ENCODE results near the gene PRRG4. TPM values are rescaled to one million over a fixed set of nuclear protein-coding genes. Genes with fewer than 3 reads are reported as not detected.

PRRG4 gene
- total RNA-seq, 1 donor from 2014 or later, result not detected

DNA sequence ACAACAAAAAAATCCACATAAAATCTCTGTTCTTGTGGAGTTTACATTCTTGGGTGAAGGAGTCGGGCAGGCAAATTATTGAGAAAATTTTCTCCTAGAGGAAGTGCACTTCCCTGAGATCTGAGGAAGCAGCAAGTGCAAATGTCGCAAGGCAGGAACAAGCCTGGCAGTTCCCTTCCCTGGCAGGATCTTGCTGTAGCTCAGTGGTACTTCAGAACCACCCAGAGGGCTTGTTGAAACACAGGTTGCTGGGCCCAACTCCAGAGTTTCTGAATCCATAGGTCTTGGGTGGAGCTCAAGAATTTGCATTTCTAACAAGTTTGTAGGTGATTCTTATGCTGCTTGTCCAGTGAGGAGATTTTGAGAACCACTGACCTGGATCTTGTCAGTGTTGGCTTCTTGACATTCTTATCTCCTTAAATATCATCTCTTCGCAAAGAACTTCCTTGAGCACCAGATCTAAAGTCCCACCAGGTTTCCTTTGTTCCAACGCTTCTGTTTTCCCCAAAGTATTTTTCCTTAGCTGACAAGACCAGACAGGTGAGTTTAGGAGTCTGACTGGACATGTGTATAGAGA lies 72.5 kb downstream of the PRRG4 start:
- H3K27me3 Mint-ChIP-seq (ENCODE audit: unreplicated experiment), result no peaks in the 10 kb centered on the region
- TF ChIP-seq, protein P1, sequence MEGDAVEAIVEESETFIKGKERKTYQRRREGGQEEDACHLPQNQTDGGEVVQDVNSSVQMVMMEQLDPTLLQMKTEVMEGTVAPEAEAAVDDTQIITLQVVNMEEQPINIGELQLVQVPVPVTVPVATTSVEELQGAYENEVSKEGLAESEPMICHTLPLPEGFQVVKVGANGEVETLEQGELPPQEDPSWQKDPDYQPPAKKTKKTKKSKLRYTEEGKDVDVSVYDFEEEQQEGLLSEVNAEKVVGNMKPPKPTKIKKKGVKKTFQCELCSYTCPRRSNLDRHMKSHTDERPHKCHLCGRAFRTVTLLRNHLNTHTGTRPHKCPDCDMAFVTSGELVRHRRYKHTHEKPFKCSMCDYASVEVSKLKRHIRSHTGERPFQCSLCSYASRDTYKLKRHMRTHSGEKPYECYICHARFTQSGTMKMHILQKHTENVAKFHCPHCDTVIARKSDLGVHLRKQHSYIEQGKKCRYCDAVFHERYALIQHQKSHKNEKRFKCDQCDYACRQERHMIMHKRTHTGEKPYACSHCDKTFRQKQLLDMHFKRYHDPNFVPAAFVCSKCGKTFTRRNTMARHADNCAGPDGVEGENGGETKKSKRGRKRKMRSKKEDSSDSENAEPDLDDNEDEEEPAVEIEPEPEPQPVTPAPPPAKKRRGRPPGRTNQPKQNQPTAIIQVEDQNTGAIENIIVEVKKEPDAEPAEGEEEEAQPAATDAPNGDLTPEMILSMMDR (IDR thresholded peaks at IDR 0.05; ENCODE audit: unreplicated experiment), result no peak
- peaks cover 73% of the 10 kb centered on the region for H3K4me1 Mint-ChIP-seq (ENCODE audit: unreplicated experiment)
- H3K27ac Mint-ChIP-seq (ENCODE audit: unreplicated experiment), result peak overlapping the region; percentile 61
- H3K36me3 Mint-ChIP-seq (ENCODE audit: low read depth, unreplicated experiment), result peaks cover 9% of the 10 kb centered on the region
- H3K4me3 Mint-ChIP-seq (ENCODE audit: unreplicated experiment), result no peak overlapping the region
- H3K9me3 Mint-ChIP-seq (ENCODE audit: unreplicated experiment), result no peaks in the 10 kb centered on the region
- peak; percentile 21 for DNase-seq (ENCODE audit: low spot score)

DNA sequence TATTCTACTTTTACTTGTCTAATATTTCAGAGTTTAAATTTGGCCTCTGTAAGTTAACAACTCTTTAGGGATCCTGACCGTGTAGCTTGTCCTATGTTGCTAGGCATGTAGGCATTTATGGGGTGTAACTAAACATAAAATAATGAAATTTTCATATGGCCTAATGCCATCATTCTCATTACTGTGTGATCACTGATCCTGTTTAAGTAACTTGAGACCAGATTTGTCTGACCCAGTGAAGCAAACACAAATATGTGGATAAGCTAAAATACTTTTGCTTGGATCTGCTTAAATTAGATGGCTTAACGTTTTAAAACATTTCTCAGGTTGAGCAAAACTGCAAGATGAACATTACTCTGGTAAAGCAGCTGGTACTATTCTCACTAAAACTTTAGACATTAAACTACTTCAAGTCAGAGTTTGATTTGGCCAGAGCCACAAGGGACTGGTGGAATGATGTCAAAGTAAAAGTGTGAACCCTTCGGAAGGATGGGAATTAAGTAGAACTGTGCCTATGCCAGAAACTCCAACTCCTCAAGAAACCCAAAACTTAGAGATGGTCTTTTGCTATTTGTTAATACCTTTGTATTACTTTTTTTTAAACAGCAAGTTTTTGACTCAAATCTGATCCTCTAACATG lies 75.4 kb downstream of the PRRG4 start:
- DNase-seq (ENCODE audit: low spot score), result no peak
- H3K27ac Mint-ChIP-seq (ENCODE audit: unreplicated experiment), result peak overlapping the region; percentile 64
- H3K36me3 Mint-ChIP-seq (ENCODE audit: low read depth, unreplicated experiment), result peaks cover 9% of the 10 kb centered on the region
- peaks cover 2% of the 10 kb centered on the region for H3K27me3 Mint-ChIP-seq (ENCODE audit: unreplicated experiment)
- TF ChIP-seq, protein P1 (IDR thresholded peaks at IDR 0.05; ENCODE audit: unreplicated experiment), result no peak
- H3K4me1 Mint-ChIP-seq (ENCODE audit: unreplicated experiment), result peaks cover 55% of the 10 kb centered on the region
- no peak overlapping the region for H3K4me3 Mint-ChIP-seq (ENCODE audit: unreplicated experiment)
- no peaks in the 10 kb centered on the region for H3K9me3 Mint-ChIP-seq (ENCODE audit: unreplicated experiment)

Other genes with a start within 250 kb of the PRRG4 start
- 235 TPM for gene EIF3M, start 246.1 kb upstream of the PRRG4 start, total RNA-seq (ENCODE audit: unreplicated experiment)
- gene CCDC73, start 35.3 kb upstream of the PRRG4 start, total RNA-seq (ENCODE audit: unreplicated experiment), result not detected
- gene QSER1, start 62.9 kb downstream of the PRRG4 start, total RNA-seq (ENCODE audit: unreplicated experiment), result 57.4 TPM
- 0.74 TPM for gene DEPDC7, start 186.0 kb downstream of the PRRG4 start, total RNA-seq (ENCODE audit: unreplicated experiment)
- gene TCP11L1, start 209.6 kb downstream of the PRRG4 start, total RNA-seq (ENCODE audit: unreplicated experiment), result 26.2 TPM